GM12873 (cell line): ENCODE results near the gene SMAD1.

ENCODE experiments used
- CTCF ChIP-seq: IDR thresholded peaks from 2 replicates; pipeline ENCODE4 v1.5.1; 2012; ENCODE audit warnings: low read depth, mild to moderate bottlenecking, moderate library complexity, low read length, control low read depth; ENCODE audit not compliant: insufficient read depth; ENCODE audit errors: missing control alignments

SMAD1 gene

DNA sequence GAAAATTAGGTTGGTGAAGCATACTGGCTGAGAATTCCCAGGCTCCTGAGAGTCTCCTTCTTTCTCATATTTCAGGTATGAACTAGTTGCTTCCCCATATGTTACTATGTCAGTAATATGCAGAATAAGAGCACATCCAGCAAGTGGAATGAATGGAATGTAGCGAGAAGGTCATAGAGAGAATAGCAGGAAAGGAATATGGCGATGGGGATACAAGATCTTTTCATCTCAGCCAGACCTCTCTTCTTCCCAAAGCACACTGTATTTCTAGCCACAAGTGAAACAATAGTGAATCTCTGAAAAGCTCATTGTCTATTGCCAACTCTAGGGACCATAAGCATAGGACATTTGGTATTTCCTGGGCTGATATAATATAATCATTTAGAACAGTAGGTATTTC lies 82.9 kb downstream of the SMAD1 start:
- no peak for TF ChIP-seq CTCF

- no peak for TF ChIP-seq CTCF
Observed at GRCh38 chr4:145565328-145565727, 83.7 kb downstream of the SMAD1 start.

DNA sequence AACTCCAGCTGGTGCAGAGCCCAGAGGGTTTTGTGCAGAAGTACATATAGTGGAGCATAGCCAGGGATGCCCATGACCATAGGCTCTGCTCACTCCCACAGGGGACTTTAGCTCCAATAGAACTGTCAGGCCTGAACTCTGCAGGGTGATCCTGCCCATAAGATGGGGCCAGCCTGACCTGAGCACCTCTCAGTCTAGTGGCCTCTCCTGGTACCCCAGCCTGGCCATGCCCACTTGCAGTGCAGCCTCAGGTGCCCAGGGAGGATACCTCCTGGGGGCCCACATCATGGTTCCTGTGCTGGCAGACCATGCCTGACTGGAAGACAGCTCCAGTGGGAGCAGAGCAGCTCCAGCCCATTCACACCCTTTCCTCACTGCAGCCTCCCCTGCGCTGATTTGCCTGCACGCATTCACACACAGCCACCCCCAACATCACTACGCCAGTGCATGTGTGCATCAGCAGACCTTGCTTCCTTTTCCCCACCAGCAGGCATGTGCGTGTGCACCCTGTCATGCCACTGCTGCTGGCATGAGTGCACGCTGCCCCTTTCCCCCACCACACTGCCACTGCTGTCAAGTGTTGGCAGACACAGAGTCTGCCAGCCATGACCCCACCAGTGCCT lies 84.5 kb downstream of the SMAD1 start:
- TF ChIP-seq CTCF: no peak

DNA sequence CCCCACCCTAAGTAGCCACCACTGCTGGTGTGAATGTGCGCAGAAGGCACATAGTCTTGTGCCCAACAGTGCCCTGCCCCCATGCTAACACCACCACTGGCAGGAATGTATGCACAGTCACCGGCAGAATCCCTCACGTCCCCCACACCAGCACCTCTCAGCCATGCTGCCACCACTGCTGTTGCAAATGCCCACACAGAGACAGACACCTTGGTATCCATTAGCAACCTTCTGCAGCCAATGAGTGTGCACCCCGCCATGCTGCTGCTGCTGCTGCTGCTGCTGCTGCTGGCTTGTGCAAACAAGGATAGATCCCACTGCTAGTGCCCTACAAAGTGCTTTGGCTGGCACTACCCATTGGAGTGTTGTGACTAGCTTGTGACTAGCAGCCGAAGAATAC lies 85.1 kb downstream of the SMAD1 start:
- no peak for TF ChIP-seq CTCF

DNA sequence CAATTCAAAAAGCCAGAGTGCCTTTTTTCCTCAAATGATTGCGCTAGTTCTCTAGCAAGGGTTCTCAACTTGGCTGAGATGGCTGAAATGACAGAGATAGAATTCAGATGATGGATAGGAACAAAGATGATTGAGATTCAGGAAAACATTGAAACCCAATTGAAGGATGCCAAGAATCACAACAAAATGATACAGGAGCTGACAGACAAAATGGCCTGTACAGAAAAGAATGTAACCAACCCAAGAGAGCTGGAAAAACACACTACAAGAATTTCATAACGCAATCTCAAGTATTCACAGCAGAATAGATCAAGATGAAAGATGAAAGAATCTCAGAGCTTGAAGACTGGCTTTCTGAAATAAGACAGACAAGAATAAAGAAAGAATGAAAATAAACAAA lies 85.9 kb downstream of the SMAD1 start:
- no peak for TF ChIP-seq CTCF

DNA sequence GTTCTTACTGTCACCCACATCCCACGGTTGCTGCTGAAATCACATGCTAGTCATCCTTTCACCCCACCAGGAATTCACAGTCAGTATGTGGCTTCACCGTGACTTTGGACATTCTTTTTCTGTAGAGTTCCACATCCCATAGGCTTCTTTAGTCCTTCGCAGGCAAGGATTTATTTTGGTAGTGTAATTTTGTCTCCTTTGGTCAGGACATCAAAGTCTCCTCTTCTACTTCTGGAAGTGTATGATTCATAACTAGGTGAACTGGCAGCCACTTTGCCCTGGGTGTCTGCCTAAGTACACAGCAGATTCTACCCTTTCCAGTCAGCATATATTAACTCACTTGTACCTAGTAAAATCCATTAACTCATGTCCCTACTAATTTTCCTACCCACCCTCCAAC lies 99.3 kb downstream of the SMAD1 start:
- no peak for TF ChIP-seq CTCF

GRCh38 chr4:145583191-145584055 lies 101.8 kb downstream of the SMAD1 start:
- TF ChIP-seq CTCF: no peak
